ENCODE measurements around the gene CDH15.

The CDH15 gene

GRCh38 chr16:89140981-89141883 is 30.3 kb upstream of the CDH15 start:
- no peak for DNase-seq

DNA sequence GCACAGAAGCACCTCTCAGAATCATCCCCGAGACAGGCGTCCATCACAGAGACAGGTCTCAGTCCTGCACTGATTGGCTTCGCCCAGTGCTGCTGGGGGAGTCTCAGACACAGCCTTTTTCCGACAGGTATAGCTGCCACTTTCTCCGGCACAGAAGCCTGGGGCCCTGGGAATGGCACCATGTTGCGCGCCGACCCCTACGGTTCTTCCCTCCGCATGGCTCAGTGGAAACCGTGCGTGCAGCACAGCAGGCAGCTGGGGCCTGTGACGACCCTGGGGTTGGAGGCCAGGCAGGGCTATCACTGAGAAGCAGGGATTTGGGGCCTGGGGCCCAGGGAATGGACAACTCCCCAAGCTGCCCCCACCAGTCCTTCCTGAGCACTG is 29.7 kb upstream of the CDH15 start:
- no peak for DNase-seq

DNA sequence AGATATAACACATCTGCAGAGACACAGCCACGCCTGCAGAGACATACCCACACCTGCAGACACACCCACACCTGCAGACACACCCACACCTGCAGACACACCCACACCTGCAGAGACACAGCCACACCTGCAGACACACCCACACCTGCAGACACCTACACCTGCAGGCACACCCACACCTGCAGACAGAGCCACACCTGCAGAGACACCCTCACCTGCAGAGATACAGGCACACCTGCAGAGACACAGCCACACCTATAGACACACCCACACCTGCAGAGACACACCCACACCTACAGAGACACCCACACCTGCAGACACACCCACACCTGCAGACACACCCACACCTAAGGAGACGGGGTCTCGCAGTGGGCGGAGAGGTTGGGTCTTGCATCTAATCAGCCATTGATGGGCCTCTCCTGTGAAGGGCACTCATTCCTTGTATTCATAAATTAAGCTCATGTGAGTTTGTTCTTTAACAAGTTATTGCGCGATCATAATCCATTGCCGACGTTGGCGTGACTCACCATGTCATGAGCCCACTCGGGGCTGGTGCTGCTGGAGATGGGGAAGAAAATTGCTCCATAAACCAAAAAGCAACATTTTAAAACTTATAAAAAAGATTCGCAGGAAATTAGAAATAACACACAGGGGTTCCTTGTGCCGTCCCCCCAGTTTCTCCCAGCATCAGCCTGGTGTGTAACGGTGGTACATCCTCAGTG is 28.9 kb upstream of the CDH15 start:
- no peak for DNase-seq

DNA sequence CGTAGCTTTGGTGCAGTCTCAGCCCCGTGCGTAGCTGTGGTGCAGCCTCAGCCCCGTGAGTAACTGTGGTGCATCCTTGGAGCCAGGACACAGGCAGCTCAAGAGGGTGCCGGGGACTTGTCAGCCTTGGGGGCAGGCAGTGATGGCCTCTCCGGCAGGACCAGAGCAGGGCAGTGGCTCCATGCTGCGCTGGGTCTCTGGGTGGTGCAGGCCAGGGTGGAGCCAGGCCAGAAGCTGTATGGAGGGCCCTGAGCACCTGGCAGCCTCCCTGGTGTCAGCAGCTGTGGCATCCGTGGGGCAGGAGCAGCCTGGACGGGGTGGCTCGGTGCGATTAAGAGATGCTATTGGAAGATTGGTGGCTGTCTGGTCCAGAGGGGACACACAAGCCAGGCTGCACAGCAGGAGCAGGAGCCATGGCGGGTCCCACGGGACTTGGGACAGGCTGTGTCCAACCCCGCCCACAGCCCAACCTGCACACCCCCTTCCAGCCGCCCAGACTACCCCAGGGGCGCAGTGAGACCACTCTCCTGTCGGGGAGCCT is 28.3 kb upstream of the CDH15 start:
- no peak for DNase-seq

DNA sequence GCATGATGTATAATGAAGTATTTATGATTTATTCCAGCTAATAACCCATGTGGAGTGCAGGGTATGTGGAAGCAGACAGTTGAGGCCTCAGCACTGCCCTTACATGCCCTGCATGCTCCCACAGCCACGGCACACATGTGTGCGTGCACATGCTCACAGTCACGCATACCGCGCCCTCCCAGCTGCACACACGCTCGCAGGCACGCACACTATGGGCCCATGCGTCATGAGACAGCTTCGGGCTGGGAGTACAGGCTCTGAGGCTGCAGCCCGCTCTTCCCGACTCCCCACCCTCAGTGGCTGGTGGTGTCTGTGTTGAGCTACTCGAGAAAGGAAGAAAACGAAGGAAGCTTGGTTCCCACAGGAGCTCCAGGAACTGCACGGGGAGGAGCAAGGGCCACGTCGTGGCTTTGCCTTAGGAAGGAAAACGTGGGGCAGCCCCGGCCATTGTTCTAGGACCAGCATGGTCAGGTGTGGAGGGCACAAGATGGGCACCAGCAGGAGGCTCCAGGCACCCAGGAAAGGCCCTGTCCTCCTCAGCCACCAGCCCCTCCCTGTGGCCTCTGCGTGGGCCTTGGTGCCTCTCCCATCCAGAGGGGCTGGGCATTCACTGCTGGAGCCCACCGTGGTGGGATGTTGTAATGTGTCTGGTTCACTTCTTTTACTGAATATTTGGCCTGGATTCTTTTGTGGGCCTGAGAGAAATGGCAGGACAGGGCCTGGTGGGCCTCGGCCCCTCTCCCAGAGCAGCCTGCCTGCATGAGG is 27.5 kb upstream of the CDH15 start:
- no peak for DNase-seq

DNA sequence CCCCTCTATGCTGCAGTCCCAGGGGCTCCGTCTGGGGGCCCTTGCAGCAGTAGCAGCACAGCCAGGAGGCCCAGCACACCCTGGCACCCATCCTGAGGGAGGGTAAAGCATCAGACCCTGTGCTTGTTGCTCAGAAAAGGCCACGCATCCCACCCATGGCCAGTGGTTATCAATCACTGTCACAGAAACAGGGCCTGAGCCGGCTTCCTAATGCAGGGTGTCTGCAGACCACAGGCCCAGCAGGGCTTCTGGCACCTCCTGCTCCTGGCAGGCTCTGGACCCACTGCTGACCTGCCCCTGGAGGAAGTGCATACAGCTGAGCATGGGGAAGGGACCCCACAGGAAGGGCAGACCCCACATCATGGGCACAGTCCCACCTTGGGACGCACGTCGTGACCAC is 26.9 kb upstream of the CDH15 start:
- no peak for DNase-seq

GRCh38 chr16:89145406-89146161 is 26.0 kb upstream of the CDH15 start:
- DNase-seq, result no peak

DNA sequence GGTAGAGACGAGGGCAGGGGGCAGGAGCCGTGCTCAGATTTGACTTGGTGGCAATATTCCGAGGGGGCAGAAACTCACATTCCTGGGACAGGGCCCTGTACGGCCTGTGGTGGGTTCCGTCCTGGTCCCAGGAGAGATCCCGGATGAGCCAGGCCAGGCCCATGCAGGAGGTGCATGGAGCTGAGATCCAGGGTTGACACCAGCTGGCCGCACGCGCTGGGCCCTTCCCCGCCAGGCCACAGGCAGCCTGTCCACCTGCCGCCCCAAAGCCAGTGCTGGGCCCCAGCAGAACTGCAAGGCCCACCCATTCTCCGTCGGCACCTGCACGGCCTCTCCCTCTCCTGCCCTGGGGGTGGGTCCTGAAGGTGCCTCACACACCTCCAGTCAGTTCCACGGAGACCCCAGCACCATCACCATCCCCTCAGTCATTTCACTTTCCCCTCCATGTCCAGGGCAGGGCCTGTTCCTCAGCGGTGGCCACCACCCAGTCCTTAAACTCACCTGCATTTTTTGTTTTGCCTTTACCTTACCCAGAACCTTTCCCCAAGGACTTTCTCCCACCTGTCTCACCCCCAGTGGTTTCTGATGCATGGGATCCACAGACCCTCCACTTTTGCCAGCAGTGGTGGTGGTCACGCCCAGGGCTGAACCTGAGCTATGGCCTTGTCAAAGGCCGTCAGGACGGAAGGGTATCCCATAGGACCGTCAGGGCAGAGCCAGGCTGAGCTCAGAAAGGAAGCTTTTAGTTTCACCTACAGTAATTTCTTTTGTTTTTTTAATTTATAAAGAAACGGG is 25.1 kb upstream of the CDH15 start:
- DNase-seq, result no peak

GRCh38 chr16:89147085-89147817 is 24.3 kb upstream of the CDH15 start:
- no peak for DNase-seq

DNA sequence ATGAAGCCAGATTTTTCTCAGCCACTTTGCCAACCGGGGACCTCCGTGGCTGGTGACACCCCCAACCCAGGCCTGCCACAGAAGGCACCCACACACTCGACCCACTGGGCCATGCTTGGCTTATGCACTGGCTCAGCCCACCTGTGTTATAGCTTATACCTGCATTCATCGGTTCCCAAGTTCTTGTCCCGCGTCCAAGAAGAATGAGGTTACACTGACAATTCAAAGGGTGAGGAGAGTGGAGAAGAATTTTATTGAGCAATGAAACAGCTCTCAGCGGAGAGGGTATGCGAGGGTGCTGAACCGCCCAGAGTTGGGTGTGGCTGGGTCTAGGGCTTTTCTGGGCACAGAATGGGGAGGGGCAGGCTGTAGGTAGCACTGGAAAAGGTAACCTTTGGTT is 22.2 kb upstream of the CDH15 start:
- no peak for DNase-seq

DNA sequence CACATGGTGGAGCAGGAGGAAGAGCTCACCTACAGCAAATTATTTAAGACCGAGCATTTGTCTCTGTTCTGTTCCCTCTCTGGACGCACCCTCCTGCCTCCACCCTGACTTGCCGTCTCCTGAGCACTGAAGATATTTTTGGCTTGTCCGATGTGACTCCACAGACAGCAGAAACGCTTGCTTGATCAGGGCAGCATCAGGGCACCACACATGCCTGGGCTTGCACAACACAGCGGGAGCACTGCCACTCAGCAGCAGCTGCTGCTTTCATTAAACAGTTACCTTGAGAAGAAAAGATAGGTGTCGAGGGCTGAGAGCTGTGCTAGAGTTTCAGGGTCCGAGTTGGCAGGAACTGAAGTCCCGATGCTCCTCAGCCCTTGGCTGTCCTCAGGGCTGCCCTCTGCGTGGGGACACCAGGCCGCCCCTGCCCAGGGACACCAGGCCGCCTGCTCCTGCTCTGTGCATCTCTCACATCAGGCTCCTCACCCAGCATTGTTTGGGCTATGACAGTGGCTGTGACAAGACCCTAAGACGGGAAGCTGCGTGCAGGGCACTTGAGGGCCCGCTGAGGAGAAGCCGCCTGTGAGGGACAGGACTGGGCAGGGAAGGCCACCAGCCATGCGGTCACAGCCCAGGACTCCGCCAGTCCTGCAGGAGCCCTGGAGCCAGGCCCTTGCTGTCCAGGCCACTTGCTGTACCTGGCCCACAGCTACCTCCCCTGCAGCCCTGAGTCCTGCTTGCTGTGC is 21.3 kb upstream of the CDH15 start:
- DNase-seq, result no peak

GRCh38 chr16:89150981-89151380 is 20.6 kb upstream of the CDH15 start:
- DNase-seq, result no peak

GRCh38 chr16:89152831-89153700 is 18.5 kb upstream of the CDH15 start:
- DNase-seq, result no peak

- DNase-seq, result no peak
Observed at GRCh38 chr16:89153848-89154271, 17.7 kb upstream of the CDH15 start.

DNA sequence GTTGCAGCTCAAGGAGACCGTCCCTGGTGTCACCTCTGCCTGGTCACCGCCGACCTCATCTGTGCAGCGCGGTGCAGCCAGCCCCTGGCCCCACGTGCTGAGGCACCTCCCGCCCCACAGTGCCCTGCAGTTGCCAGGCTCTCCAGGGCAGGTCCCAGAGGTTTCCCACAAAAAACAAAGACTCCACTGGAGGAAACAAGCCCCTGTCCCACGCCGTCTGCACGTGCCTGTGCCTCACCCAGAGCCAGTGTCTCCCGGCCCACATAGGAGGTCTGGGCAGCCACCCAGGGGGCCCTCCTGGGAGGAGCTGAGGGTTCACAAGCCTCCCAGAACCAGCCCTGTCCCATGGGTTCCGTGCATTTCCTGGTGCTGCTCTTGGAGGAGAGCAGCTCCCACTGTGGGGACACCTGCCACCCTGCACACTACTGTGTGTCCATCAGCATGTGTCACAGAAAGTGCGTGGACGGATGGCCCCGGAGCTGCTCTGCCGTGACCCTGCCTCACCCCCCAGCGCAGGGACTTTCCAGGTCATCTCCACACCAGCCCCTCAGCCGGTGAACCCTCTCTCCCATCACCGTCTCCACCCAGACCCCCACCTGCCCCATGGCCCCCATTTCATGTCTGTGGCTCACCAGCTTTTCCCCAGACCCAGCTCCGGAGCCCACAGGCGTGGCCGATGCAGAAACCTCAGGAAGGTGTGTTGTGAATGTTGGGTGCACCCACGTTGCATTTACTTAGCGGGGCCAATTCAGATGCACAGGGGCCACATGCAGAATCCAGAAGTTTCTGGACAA is 17.0 kb upstream of the CDH15 start:
- no peak for DNase-seq

DNA sequence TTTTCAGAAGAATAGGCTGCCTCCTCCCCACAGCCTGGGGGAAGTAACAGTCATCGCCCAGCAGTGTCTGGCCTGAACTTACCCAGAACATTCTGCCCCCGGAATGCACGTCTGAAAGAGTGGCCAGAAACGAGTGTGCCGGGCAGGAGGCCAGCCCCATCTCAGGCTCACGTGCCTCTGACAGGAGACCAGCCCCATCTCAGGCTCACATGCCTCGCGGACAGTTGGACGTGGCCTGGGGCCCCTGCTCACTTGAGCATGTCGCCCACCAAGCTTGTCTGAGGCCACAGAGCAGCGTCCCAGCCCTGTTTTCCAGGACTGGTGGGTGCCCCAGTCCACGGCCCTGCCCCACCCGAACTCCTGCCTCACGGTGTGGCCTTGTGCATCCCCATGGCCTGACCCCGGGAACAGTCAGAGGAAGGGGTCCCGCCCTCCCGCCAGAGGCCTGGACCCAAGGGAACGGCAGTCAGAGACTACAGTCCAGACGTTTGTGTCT is 16.3 kb upstream of the CDH15 start:
- no peak for DNase-seq

DNA sequence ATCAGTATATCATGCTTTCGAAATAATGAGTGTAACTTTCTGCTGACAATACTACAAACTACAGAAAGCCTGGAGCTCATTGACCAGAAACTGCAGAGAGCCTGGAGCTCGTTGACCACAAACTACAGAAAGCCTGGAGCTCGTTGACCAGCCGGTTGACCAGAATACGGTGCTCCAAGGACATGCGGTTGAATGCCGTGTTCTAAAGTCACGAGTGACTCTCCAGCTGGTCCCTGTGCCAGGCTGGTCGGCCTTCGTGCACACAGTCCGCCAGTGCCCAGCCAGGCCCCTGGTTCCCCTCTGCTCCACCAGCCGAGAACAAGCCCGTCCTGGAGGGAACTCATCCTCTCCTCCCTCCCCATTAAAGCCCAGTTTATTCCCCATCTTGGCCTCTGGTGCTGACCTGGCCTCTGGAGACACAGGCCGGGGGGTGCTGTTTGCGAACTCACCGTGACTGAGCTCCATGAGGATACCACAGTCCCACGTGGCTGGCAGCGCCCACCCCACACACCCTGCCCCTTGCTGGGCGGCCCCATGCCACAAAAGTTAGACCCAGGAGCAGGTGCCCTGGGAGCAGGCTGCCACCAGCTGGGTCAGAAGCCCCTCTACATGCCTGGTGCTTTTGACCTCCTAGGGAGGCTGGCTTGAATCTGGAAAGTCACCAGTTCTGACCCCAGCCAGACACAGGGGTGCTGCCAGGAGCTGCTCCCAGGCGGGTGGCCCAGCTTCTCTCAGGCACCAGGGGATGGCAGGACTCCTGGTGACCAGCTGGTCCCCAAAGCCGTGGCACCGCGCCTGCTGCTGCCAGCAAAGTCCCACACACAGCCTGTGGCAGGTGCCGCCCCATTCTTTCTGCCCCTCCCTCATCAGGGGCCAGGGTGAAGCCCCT is 15.5 kb upstream of the CDH15 start:
- DNase-seq, result no peak
